ENCODE results near the gene LRRC4C. TPM values are rescaled to one million over a fixed set of nuclear protein-coding genes. Genes with fewer than 3 reads are reported as not detected.

The LRRC4C gene
- total RNA-seq, 1 experiment from 2014 or later = 0.72 TPM

DNA sequence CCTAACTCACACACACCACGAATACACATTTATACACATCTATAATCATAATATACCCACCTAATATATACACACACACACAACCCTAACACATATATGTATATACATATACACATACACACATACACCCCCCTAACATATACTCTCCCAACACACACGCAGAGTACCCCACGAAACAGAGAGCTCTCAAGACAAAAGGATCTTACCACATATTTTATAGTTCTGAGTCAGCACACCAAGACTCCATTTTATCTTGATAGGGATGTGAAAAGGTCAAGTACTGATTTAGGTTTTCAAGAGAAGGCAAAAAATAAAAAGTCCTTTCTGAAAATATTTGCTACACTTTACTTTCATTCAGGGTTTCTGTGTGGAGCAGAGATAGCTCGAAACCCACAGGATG is 1207.2 kb downstream of the LRRC4C start:
- Mint-ChIP-seq H3K4me1 (peaks cover 16% of the 10 kb centered on the region), H3K9me3 (no peaks in the 10 kb centered on the region), H3K27ac (no peak overlapping the region), H3K36me3 (no peaks in the 10 kb centered on the region), H3K4me3 (no peak overlapping the region), H3K27me3 (ENCODE audit: low read depth) (peaks cover 68% of the 10 kb centered on the region)
- no peak for TF ChIP-seq ATF1 (CRISPR knock-in tag; IDR thresholded peaks at IDR 0.05)
- TF ChIP-seq ZNF423 (CRISPR knock-in tag; IDR thresholded peaks at IDR 0.05) = no peak
- TF ChIP-seq ZNF671 (CRISPR knock-in tag; IDR thresholded peaks at IDR 0.05) = no peak
- TF ChIP-seq RELA (CRISPR knock-in tag; IDR thresholded peaks at IDR 0.05; ENCODE audit: borderline replicate concordance) = no peak
- no peak for TF ChIP-seq ESRRA (CRISPR knock-in tag; IDR thresholded peaks at IDR 0.05; ENCODE audit: borderline replicate concordance)
- TF ChIP-seq, protein P1, sequence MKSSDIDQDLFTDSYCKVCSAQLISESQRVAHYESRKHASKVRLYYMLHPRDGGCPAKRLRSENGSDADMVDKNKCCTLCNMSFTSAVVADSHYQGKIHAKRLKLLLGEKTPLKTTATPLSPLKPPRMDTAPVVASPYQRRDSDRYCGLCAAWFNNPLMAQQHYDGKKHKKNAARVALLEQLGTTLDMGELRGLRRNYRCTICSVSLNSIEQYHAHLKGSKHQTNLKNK (CRISPR knock-in tag; IDR thresholded peaks at IDR 0.05) = no peak
- no peak for TF ChIP-seq RORB (CRISPR knock-in tag; IDR thresholded peaks at IDR 0.05)
- TF ChIP-seq MLX (CRISPR knock-in tag; IDR thresholded peaks at IDR 0.05) = no peak
- TF ChIP-seq TCF7 (CRISPR knock-in tag; IDR thresholded peaks at IDR 0.05; ENCODE audit: low read depth) = no peak
- TF ChIP-seq JAZF1 (CRISPR knock-in tag; IDR thresholded peaks at IDR 0.05) = no peak
- TF ChIP-seq NFATC4 (CRISPR knock-in tag; IDR thresholded peaks at IDR 0.05) = no peak
- no peak for TF ChIP-seq SMAD3 (CRISPR knock-in tag; IDR thresholded peaks at IDR 0.05; ENCODE audit: borderline replicate concordance)
- no peak for TF ChIP-seq EMX1 (CRISPR knock-in tag; IDR thresholded peaks at IDR 0.05)
- TF ChIP-seq TP53 (CRISPR knock-in tag; IDR thresholded peaks at IDR 0.05) = no peak
- CTCF ChIA-PET = no interaction called here
- POLR2A ChIA-PET = no interaction called here
- DNase-seq (ENCODE audit: low spot score) (no peak), ATAC-seq (no peak)

DNA sequence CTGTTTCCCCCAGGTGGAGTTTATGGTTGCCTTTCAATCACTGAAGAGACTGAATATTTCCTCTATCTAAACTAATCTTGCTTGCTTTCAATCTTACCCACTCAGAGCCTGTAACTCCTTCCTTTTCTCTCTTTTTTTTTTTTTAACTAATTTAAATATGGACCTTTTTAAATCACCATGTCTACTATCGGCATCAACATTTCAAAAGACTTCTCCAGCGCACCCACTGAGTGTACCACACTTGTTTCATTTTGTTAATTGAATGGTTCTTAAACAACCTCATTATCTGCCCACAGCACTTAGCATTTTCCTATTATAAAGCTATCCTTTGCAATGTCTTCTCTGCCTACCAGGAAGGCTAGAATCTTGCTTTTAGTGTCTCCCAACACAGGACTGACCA is 1212.5 kb downstream of the LRRC4C start:
- H3K27me3 Mint-ChIP-seq (ENCODE audit: low read depth) = peaks cover 81% of the 10 kb centered on the region
- H3K36me3 Mint-ChIP-seq = no peaks in the 10 kb centered on the region
- no peak for TF ChIP-seq ZNF423 (CRISPR knock-in tag; IDR thresholded peaks at IDR 0.05)
- TF ChIP-seq ATF6 (CRISPR knock-in tag; IDR thresholded peaks at IDR 0.05) = no peak
- TF ChIP-seq E2F1 (CRISPR knock-in tag; IDR thresholded peaks at IDR 0.05) = no peak
- no peak for TF ChIP-seq ZNF671 (CRISPR knock-in tag; IDR thresholded peaks at IDR 0.05)
- no peak for TF ChIP-seq ZBTB21 (CRISPR knock-in tag; IDR thresholded peaks at IDR 0.05; ENCODE audit: borderline replicate concordance)
- TF ChIP-seq, protein P2, sequence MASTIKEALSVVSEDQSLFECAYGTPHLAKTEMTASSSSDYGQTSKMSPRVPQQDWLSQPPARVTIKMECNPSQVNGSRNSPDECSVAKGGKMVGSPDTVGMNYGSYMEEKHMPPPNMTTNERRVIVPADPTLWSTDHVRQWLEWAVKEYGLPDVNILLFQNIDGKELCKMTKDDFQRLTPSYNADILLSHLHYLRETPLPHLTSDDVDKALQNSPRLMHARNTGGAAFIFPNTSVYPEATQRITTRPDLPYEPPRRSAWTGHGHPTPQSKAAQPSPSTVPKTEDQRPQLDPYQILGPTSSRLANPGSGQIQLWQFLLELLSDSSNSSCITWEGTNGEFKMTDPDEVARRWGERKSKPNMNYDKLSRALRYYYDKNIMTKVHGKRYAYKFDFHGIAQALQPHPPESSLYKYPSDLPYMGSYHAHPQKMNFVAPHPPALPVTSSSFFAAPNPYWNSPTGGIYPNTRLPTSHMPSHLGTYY (CRISPR knock-in tag; IDR thresholded peaks at IDR 0.05) = no peak
- TF ChIP-seq NR1H2 (CRISPR knock-in tag; IDR thresholded peaks at IDR 0.05) = no peak
- no peak for TF ChIP-seq ATF2 (CRISPR knock-in tag; IDR thresholded peaks at IDR 0.05; ENCODE audit: borderline replicate concordance, low read depth)
- ATAC-seq = peak; percentile 85
- H3K9me3 Mint-ChIP-seq = no peaks in the 10 kb centered on the region
- POLR2A ChIA-PET = no interaction called here
- peaks cover 28% of the 10 kb centered on the region for H3K4me1 Mint-ChIP-seq
- no peak for DNase-seq (ENCODE audit: low spot score)
- no peak overlapping the region for H3K27ac Mint-ChIP-seq
- CTCF ChIA-PET = no interaction called here
- H3K4me3 Mint-ChIP-seq = peak overlapping the region; percentile 31
